ENCODE measurements around the gene MED4.

GRCh38 chr13:48116808-48117207, 21.9 kb upstream of the MED4 start:
- no peak for TF ChIP-seq POLR2A (IDR thresholded peaks at IDR 0.05)
- no peak for TF ChIP-seq CTCF (IDR thresholded peaks at IDR 0.05)

All from Peyer's patch (tissue), 4 donors.